ENCODE results near the gene LMAN2L.

The LMAN2L gene

GRCh38 chr2:96760986-96761832, 21.3 kb upstream of the LMAN2L start:
- TF ChIP-seq CTCF (conservative IDR thresholded peaks at IDR 0.05; ENCODE audit: low read depth): peak; percentile 77
- no peak for DNase-seq (ENCODE audit: low spot score)
- ChIA-PET POLR2A (ENCODE audit: low non-redundant PET) (interaction anchor here (0.8 kb wide), 1 partner anchor 20 kb away, joined by 3 read pairs; no protein-coding TSS in a partner anchor), CTCF (interaction anchor here (0.6 to 1.2 kb wide), 11 partner anchors 9 to 157 kb away, joined by 3 to 9 read pairs (median 3); partner anchors contain the start of gene KANSL3)
- H3K27ac ChIP-seq: peak overlapping the region; percentile 73

GRCh38 chr2:96760036-96760985, 20.4 kb upstream of the LMAN2L start, which contains the start of gene CNNM4:
CNNM4 (plus strand) TSS chr2:96760902; CDS start chr2:96761000, 98 bp downstream.
- POLR2A ChIA-PET (ENCODE audit: low non-redundant PET): interaction anchor here (0.6 to 0.8 kb wide), 2 partner anchors 21 to 121 kb away, joined by 3 to 4 read pairs; no protein-coding TSS in a partner anchor
- TF ChIP-seq CTCF (conservative IDR thresholded peaks at IDR 0.05; ENCODE audit: low read depth): no peak
- CTCF ChIA-PET: interaction anchor here (0.5 to 1.2 kb wide), 5 partner anchors 10 to 182 kb away, joined by 3 to 9 read pairs (median 4); no protein-coding TSS in a partner anchor
- DNase-seq (ENCODE audit: low spot score): peak; percentile 96
- peak within 1 kb of the TSS; percentile 73 for H3K27ac ChIP-seq

- no peak overlapping the region for H3K27ac ChIP-seq
- DNase-seq (ENCODE audit: low spot score): no peak
Measured at GRCh38 chr2:96759548-96759947, 19.7 kb upstream of the LMAN2L start.

GRCh38 chr2:96758987-96759386, 19.1 kb upstream of the LMAN2L start:
- CTCF ChIA-PET: interaction anchor here (0.6 to 0.9 kb wide), 2 partner anchors 42 to 198 kb away, joined by 3 to 5 read pairs; no protein-coding TSS in a partner anchor
- TF ChIP-seq CTCF (conservative IDR thresholded peaks at IDR 0.05; ENCODE audit: low read depth): no peak
- DNase-seq (ENCODE audit: low spot score): no peak
- POLR2A ChIA-PET (ENCODE audit: low non-redundant PET): no interaction called here
- H3K27ac ChIP-seq: no peak overlapping the region

More at GRCh38 chr2:96759548-96759947, 19.7 kb upstream of the LMAN2L start:
- ChIA-PET POLR2A (ENCODE audit: low non-redundant PET) (no interaction called here), CTCF (interaction anchor here (0.5 to 0.9 kb wide), 2 partner anchors 41 to 182 kb away, joined by 3 to 4 read pairs; no protein-coding TSS in a partner anchor)
- no peak for TF ChIP-seq CTCF (conservative IDR thresholded peaks at IDR 0.05; ENCODE audit: low read depth)

- no peak overlapping the region for H3K27ac ChIP-seq
- CTCF ChIA-PET: interaction anchor here (0.6 to 1.1 kb wide), 3 partner anchors 8 to 14 kb away, joined by 3 to 4 read pairs (median 3); no protein-coding TSS in a partner anchor
- DNase-seq (ENCODE audit: low spot score): no peak
- POLR2A ChIA-PET (ENCODE audit: low non-redundant PET): interaction anchor here (0.5 kb wide), 1 partner anchor 16 kb away, joined by 5 read pairs; no protein-coding TSS in a partner anchor
- no peak for TF ChIP-seq CTCF (conservative IDR thresholded peaks at IDR 0.05; ENCODE audit: low read depth)
Measured at GRCh38 chr2:96757477-96757860, 17.6 kb upstream of the LMAN2L start.
